Lower lobe of right lung (tissue), 2 donors: ENCODE data around the gene OR2AT4. TPM values are rescaled to one million over a fixed set of nuclear protein-coding genes. Genes with fewer than 3 reads are reported as not detected.

ENCODE experiments used
- ATAC-seq, 2 donors: fragments of 200-7000 bp; cut with Tn5 transposase; one replicate each; pipeline ENCODE4 v1.9.1; 2020 to 2022; ENCODE audit warnings: mild to moderate bottlenecking in 2 of 2, moderate library complexity in 2 of 2
- DNase-seq: peaks from one replicate; pipeline ENCODE4 v3.0.0-alpha.2; 2020
- H3K27ac ChIP-seq: fragments of 200-600 bp; one replicate; pipeline ENCODE4 v1.8.0; 2022
- H3K27me3 ChIP-seq: fragments of 200-600 bp; one replicate; pipeline ENCODE4 v1.8.0; 2022; ENCODE audit warnings: low read depth
- H3K36me3 ChIP-seq: fragments of 200-600 bp; one replicate; pipeline ENCODE4 v1.8.0; 2022; ENCODE audit warnings: mild to moderate bottlenecking
- H3K4me1 ChIP-seq: fragments of 200-600 bp; one replicate; pipeline ENCODE4 v1.8.0; 2022
- H3K4me3 ChIP-seq: fragments of 200-600 bp; one replicate; pipeline ENCODE4 v1.8.0; 2022; ENCODE audit warnings: mild to moderate bottlenecking
- H3K9me3 ChIP-seq: fragments of 200-600 bp; one replicate; pipeline ENCODE4 v1.8.0; 2022
- CTCF ChIP-seq: fragments of 200-600 bp; IDR thresholded peaks from one replicate; pipeline ENCODE4 v1.8.0; 2022; ENCODE audit warnings: antibody characterized with exemption, mild to moderate bottlenecking
- intact Hi-C: fragments of 100-400 bp; cut with DNase I; formaldehyde crosslinking; loops from one replicate; pipeline ENCODE4 v1.11.0; 2022
- total RNA-seq: library from RNA; stranded (reverse); fragmentation: NEBNext Ultra II Directional; extraction: Animal tissue kit (Norgen Biotek cat#: 25700); gene quantifications from one replicate; pipeline ENCODE4 v1.2.1, GENCODE V29; 2021
- donor health status: DM: no; HTN: yes; CAD: no; lungs with severe emphysema.

The OR2AT4 gene
- total RNA-seq, 1 donor from 2014 or later, result not detected

GRCh38 chr11:75090671-75091177 is 6.0 kb downstream of the OR2AT4 start:
- no peak for ATAC-seq

GRCh38 chr11:75087319-75088305 is 9.1 kb downstream of the OR2AT4 start:
- Histone ChIP-seq H3K9me3 (peaks cover 9% of the 10 kb centered on the region), H3K36me3 (no peaks in the 10 kb centered on the region), H3K27me3 (no peaks in the 10 kb centered on the region), H3K4me3 (no peak overlapping the region), H3K27ac (no peak overlapping the region), H3K4me1 (no peaks in the 10 kb centered on the region)
- ATAC-seq, result no peak
- no peak for DNase-seq
- intact Hi-C loops, result no loop called here
- TF ChIP-seq CTCF, result no peak

More at GRCh38 chr11:75090671-75091177, 6.0 kb downstream of the OR2AT4 start:
- Histone ChIP-seq H3K9me3 (peaks cover 9% of the 10 kb centered on the region), H3K4me1 (no peaks in the 10 kb centered on the region), H3K27ac (no peak overlapping the region), H3K4me3 (no peak overlapping the region), H3K36me3 (no peaks in the 10 kb centered on the region), H3K27me3 (no peaks in the 10 kb centered on the region)
- no peak for DNase-seq
- intact Hi-C loops, result no loop called here
- no peak for TF ChIP-seq CTCF

GRCh38 chr11:75084883-75085282 is 11.8 kb downstream of the OR2AT4 start:
- intact Hi-C loops, result no loop called here
- Histone ChIP-seq H3K4me1 (no peaks in the 10 kb centered on the region), H3K36me3 (no peaks in the 10 kb centered on the region), H3K27ac (no peak overlapping the region), H3K9me3 (no peaks in the 10 kb centered on the region), H3K27me3 (peaks cover 4% of the 10 kb centered on the region), H3K4me3 (no peak overlapping the region)
- ATAC-seq (no peak), DNase-seq (no peak)
- TF ChIP-seq CTCF, result no peak

GRCh38 chr11:75083217-75083605 is 13.5 kb downstream of the OR2AT4 start:
- Histone ChIP-seq H3K27ac (no peak overlapping the region), H3K4me3 (no peak overlapping the region), H3K9me3 (no peaks in the 10 kb centered on the region), H3K4me1 (no peaks in the 10 kb centered on the region), H3K36me3 (no peaks in the 10 kb centered on the region), H3K27me3 (peaks cover 4% of the 10 kb centered on the region)
- no peak for TF ChIP-seq CTCF
- intact Hi-C loops, result no loop called here
- DNase-seq, result no peak
- no peak for ATAC-seq

- no peaks in the 10 kb centered on the region for H3K4me1 ChIP-seq
- TF ChIP-seq CTCF, result no peak
- intact Hi-C loops, result no loop called here
- H3K27me3 ChIP-seq, result peaks cover 4% of the 10 kb centered on the region
- H3K27ac ChIP-seq, result no peak overlapping the region
- ATAC-seq (no peak), DNase-seq (no peak)
- no peaks in the 10 kb centered on the region for H3K36me3 ChIP-seq
- H3K9me3 ChIP-seq, result no peaks in the 10 kb centered on the region
- H3K4me3 ChIP-seq, result no peak overlapping the region
Measured at GRCh38 chr11:75082601-75083216, 14.0 kb downstream of the OR2AT4 start.
